Measurements from ENCODE around the gene CCDC85A. TPM values are rescaled to one million over a fixed set of nuclear protein-coding genes. Genes with fewer than 3 reads are reported as not detected.

Gene CCDC85A
- total RNA-seq, 1 experiment from 2014 or later: 0.10 TPM

DNA sequence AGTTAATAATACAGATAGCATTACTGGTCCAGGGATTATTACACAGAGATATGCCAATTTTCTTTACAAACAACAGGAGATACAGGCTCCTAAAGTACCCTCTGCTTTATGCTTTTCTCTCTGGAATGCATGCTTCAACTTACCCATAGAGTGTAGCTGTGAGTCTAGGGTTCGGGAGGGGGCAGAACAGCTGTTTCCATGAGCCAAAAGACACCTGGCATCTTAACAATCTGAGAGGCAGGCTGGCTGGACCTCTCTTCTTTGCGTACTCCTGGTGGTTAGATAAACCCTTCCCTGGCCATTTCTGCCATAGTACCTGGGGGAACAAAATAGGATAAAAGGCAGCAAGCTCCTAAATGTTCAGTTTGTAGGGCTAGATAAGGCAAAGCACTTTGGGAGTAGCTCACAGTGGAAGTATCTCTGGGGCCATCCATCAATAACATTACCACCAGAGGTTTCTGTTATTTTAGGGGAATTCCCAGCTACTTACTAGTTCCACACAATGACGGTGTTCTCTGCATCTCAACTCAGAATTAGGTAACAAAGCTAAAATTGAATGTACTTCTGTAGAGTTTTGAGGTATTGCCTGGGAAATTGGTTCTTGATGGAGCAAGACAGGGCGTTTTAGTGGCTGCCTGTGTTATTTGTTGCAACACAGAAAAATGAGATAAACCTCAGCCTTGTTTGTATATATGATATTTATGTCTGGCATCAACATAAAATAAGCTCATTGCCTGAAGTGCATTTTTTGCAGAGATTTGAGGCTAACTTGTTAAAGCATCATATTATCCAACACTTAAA is 6.2 kb upstream of the CCDC85A start:
- intact Hi-C loops (cut with micrococcal nuclease): loop anchor here (10.0 kb wide), 1 partner anchor 857 kb away; no protein-coding TSS in a partner anchor

More for the DNA sequence above, 6.2 kb upstream of the CCDC85A start:
- Histone ChIP-seq H3K36me3 (ENCODE audit: control insufficient read depth in 1 of 2, insufficient read depth in 2 of 2, low read length in 2 of 2) (no peaks in the 10 kb centered on the region), H3K9ac (ENCODE audit: low read length) (no peak overlapping the region), H3K27ac (ENCODE audit: low read depth, low read length) (no peak overlapping the region), H3K27me3 (ENCODE audit: insufficient read depth, low read length) (0 out of 2 replicates have a peak, but pooled peaks cover 2% of the 10 kb centered on the region), H3K4me3 (replicated peaks in 1 of 2; ENCODE audit: low read depth in 1 of 2, low read length in 2 of 2) (no peak overlapping the region), H2AFZ (ENCODE audit: low read depth, low read length, poor library complexity, severe bottlenecking) (no peak overlapping the region), H3K4me1 (ENCODE audit: control insufficient read depth in 1 of 2, insufficient read depth in 2 of 2, low read length in 2 of 2) (no peaks in the 10 kb centered on the region), H3K9me3 (ENCODE audit: control insufficient read depth in 1 of 2, insufficient read depth in 1 of 2, low read depth in 1 of 2, low read length in 2 of 2) (no peaks in the 10 kb centered on the region), H4K20me1 (ENCODE audit: insufficient read depth) (no peaks in the 10 kb centered on the region), H3K79me2 (ENCODE audit: insufficient read depth, low read length) (no peaks in the 10 kb centered on the region), H3K9me2 (ENCODE audit: insufficient read depth) (no peaks in the 10 kb centered on the region), H3K4me2 (ENCODE audit: low read length) (no peak overlapping the region)
- ChIA-PET CTCF (no interaction called here), POLR2A (no interaction called here), RAD21 (ENCODE audit: low non-redundant PET in 1 of 2, low total read pairs in 2 of 2, uncharacterized antibody in 2 of 2, unreplicated experiment in 2 of 2) (no interaction called here)
- no peak for DNase-seq (ENCODE audit: low read depth, low spot score)
- no peak for TF ChIP-seq CBX3 (IDR thresholded peaks at IDR 0.05; ENCODE audit: low read depth)
- TF ChIP-seq, protein P1, sequence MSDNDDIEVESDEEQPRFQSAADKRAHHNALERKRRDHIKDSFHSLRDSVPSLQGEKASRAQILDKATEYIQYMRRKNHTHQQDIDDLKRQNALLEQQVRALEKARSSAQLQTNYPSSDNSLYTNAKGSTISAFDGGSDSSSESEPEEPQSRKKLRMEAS (IDR thresholded peaks at IDR 0.05): no peak
- TF ChIP-seq ELF1 (IDR thresholded peaks at IDR 0.05; ENCODE audit: borderline replicate concordance, low read depth): no peak
- TF ChIP-seq SRF (IDR thresholded peaks at IDR 0.05; ENCODE audit: low read depth): no peak
- no peak for TF ChIP-seq SP1 (IDR thresholded peaks at IDR 0.05; ENCODE audit: low read depth)
- TF ChIP-seq CEBPB (IDR thresholded peaks at IDR 0.05; ENCODE audit: low read depth): no peak
- no peak for TF ChIP-seq POLR2AphosphoS5 (IDR thresholded peaks at IDR 0.05; ENCODE audit: low read depth, low read length)
- TF ChIP-seq, protein P2, sequence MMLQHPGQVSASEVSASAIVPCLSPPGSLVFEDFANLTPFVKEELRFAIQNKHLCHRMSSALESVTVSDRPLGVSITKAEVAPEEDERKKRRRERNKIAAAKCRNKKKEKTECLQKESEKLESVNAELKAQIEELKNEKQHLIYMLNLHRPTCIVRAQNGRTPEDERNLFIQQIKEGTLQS (IDR thresholded peaks at IDR 0.05): no peak
- no peak for TF ChIP-seq ZFX (IDR thresholded peaks at IDR 0.05)
- TF ChIP-seq RAD21 (IDR thresholded peaks at IDR 0.05; ENCODE audit: low read depth): no peak
- no peak for TF ChIP-seq EZH2phosphoT487 (IDR thresholded peaks at IDR 0.05; ENCODE audit: borderline replicate concordance)
- TF ChIP-seq EGR1 (IDR thresholded peaks at IDR 0.05; ENCODE audit: low read depth): no peak
- no peak for TF ChIP-seq JUND (IDR thresholded peaks at IDR 0.05)
- TF ChIP-seq FOSL1 (IDR thresholded peaks at IDR 0.05; ENCODE audit: low read depth): no peak
- TF ChIP-seq TCF7L2 (IDR thresholded peaks at IDR 0.05; ENCODE audit: borderline replicate concordance, extremely low read depth, insufficient read depth, insufficient read length): no peak
- TF ChIP-seq, protein P3, sequence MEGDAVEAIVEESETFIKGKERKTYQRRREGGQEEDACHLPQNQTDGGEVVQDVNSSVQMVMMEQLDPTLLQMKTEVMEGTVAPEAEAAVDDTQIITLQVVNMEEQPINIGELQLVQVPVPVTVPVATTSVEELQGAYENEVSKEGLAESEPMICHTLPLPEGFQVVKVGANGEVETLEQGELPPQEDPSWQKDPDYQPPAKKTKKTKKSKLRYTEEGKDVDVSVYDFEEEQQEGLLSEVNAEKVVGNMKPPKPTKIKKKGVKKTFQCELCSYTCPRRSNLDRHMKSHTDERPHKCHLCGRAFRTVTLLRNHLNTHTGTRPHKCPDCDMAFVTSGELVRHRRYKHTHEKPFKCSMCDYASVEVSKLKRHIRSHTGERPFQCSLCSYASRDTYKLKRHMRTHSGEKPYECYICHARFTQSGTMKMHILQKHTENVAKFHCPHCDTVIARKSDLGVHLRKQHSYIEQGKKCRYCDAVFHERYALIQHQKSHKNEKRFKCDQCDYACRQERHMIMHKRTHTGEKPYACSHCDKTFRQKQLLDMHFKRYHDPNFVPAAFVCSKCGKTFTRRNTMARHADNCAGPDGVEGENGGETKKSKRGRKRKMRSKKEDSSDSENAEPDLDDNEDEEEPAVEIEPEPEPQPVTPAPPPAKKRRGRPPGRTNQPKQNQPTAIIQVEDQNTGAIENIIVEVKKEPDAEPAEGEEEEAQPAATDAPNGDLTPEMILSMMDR (IDR thresholded peaks at IDR 0.05 in 2 of 3, conservative IDR thresholded peaks at IDR 0.05 in 1 of 3; ENCODE audit: borderline replicate concordance in 1 of 3, insufficient read depth in 1 of 3, low read depth in 2 of 3, low read length in 2 of 3): no peak
- BruUV-seq (replicated peaks): no TSS peak
- no peak for ATAC-seq

All from HCT116 (cell line).